SK-N-SH (cell line): Measurements from ENCODE around the gene UBAP1L. TPM values are rescaled to one million over a fixed set of nuclear protein-coding genes. Genes with fewer than 3 reads are reported as not detected.

Experiments used
- CTCF ChIA-PET: fragments of 300-600, 350-600 bp; formaldehyde crosslinking; extraction: SDS; loops from one replicate; lab custom pipeline; 2021; lab: Yijun Ruan, JAX
- POLR2A ChIA-PET: fragments of 350-600 bp; sonication (Branson Sonifier 250); formaldehyde crosslinking; extraction: SDS; loops from one replicate; lab custom pipeline; 2020; ENCODE audit warnings: antibody characterized with exemption, inconsistent platforms; lab: Yijun Ruan, JAX
- DNase-seq: peaks from one replicate; pipeline ENCODE4 v3.0.0; 2012
- H2AFZ ChIP-seq: fragments of 200-600 bp; sonication (generic); 2 replicates; pipeline ENCODE4 v1.8.1; 2016; ENCODE audit warnings: antibody characterized with exemption, mild to moderate bottlenecking, low read depth
- H3F3A ChIP-seq: fragments of 200-600 bp; sonication (generic); replicated peaks from 2 replicates; pipeline ENCODE3; 2016; ENCODE audit warnings: antibody characterized with exemption, mild to moderate bottlenecking; ENCODE audit not compliant: insufficient read depth
- H3K27ac ChIP-seq, 2 experiments: fragments of 200-500 bp in 1 of 2; fragments of 200-600 bp in 1 of 2; sonication (Bioruptor generic) in 1 of 2; sonication (generic), shearing (Covaris generic) in 1 of 2; 2 replicates each; pipeline versions ENCODE4 v1.5.1 to v1.6.1; 2014 to 2016; ENCODE audit warnings: low read depth in 2 of 2, inconsistent platforms in 1 of 2, low read length in 1 of 2, mild to moderate bottlenecking in 1 of 2, mixed read lengths in 1 of 2
- H3K27me3 ChIP-seq: fragments of 200-600 bp; sonication (generic), shearing (Covaris generic); 2 replicates; pipeline ENCODE4 v1.6.1; 2016; ENCODE audit warnings: mixed run types; ENCODE audit not compliant: insufficient read depth
- H3K36me3 ChIP-seq, 2 experiments: fragments of 200-500 bp in 1 of 2; fragments of 200-600 bp in 1 of 2; sonication (Bioruptor generic) in 1 of 2; sonication (generic) in 1 of 2; replicated peaks in 1 of 2; 2 replicates each; pipeline versions ENCODE3 to v1.5.1; 2014 to 2016; ENCODE audit warnings: low read length in 1 of 2, mild to moderate bottlenecking in 1 of 2; ENCODE audit not compliant: insufficient read depth in 2 of 2, control insufficient read depth in 1 of 2
- H3K4me1 ChIP-seq, 2 experiments: fragments of 200-500 bp in 1 of 2; fragments of 200-600 bp in 1 of 2; sonication (Bioruptor generic) in 1 of 2; sonication (generic), shearing (Covaris generic) in 1 of 2; 2 replicates each; pipeline versions ENCODE4 v1.5.1 to v1.6.1; 2014 to 2016; ENCODE audit warnings: low read depth in 1 of 2, low read length in 1 of 2, mixed run types in 1 of 2; ENCODE audit not compliant: insufficient read depth in 2 of 2, control insufficient read depth in 1 of 2
- H3K4me2 ChIP-seq: fragments of 200-600 bp; sonication (generic), shearing (Covaris generic); 2 replicates; pipeline ENCODE4 v1.6.1; 2017; ENCODE audit warnings: mixed run types
- H3K4me3 ChIP-seq, 2 experiments: fragments of 200-500 bp in 1 of 2; fragments of 200-600 bp in 1 of 2; sonication (Bioruptor generic) in 1 of 2; sonication (generic), shearing (Covaris generic) in 1 of 2; 2 replicates each; pipeline versions ENCODE4 v1.5.1 to v1.8.1; 2014 to 2016; ENCODE audit warnings: low read depth in 2 of 2, inconsistent platforms in 1 of 2, low read length in 1 of 2, mild to moderate bottlenecking in 1 of 2, mixed read lengths in 1 of 2, moderate library complexity in 1 of 2
- H3K79me2 ChIP-seq: fragments of 200-600 bp; sonication (generic); 2 replicates; pipeline ENCODE4 v1.8.1; 2017; ENCODE audit warnings: mild to moderate bottlenecking; ENCODE audit not compliant: insufficient read depth
- H3K9ac ChIP-seq: fragments of 200-600 bp; sonication (generic); 2 replicates; pipeline ENCODE4 v1.6.1; 2017; ENCODE audit warnings: mixed run types
- H3K9me2 ChIP-seq: fragments of 200-600 bp; sonication (generic); 2 replicates; pipeline ENCODE4 v1.6.1; 2017; ENCODE audit warnings: mixed run types
- H3K9me3 ChIP-seq: fragments of 200-600 bp; sonication (generic); 2 replicates; pipeline ENCODE4 v1.6.1; 2017; ENCODE audit warnings: mixed run types, mild to moderate bottlenecking, moderate library complexity
- H4K20me1 ChIP-seq: fragments of 200-600 bp; sonication (generic); 2 replicates; pipeline ENCODE4 v1.6.1; 2017; ENCODE audit warnings: mild to moderate bottlenecking, mixed run types; ENCODE audit not compliant: insufficient read depth
- CHD2 ChIP-seq: fragments of 150-350 bp; IDR thresholded peaks from 2 replicates; pipeline ENCODE4 v1.6.1; 2018; ENCODE audit warnings: low read length; ENCODE audit not compliant: partially characterized antibody
- ELF1 ChIP-seq: IDR thresholded peaks from 2 replicates; pipeline ENCODE4 v1.4.0; 2012
- FOSL2 ChIP-seq: IDR thresholded peaks from 2 replicates; pipeline ENCODE4 v1.4.0; 2012; ENCODE audit warnings: low read depth, mild to moderate bottlenecking, moderate library complexity, borderline replicate concordance
- FOXM1 ChIP-seq: IDR thresholded peaks from 2 replicates; pipeline ENCODE4 v1.4.0; 2012; ENCODE audit warnings: low read depth, mild to moderate bottlenecking
- GATA2 ChIP-seq: sonication (generic); formaldehyde crosslinking; IDR thresholded peaks from 2 replicates; pipeline ENCODE4 v1.5.0; 2020; ENCODE audit warnings: mild to moderate bottlenecking, missing genetic modification reagents
- MAX ChIP-seq: IDR thresholded peaks from 2 replicates; pipeline ENCODE4 v1.4.0; 2012; ENCODE audit warnings: low read depth
- MXI1 ChIP-seq: IDR thresholded peaks from 2 replicates; pipeline ENCODE4 v1.6.1; 2012; ENCODE audit warnings: mild to moderate bottlenecking, low read depth, low read length, improper control_type of control experiment
- NRF1 ChIP-seq: IDR thresholded peaks from 2 replicates; pipeline ENCODE4 v1.6.1; 2012; ENCODE audit warnings: low read depth, mild to moderate bottlenecking, low read length
- PBX3 ChIP-seq: IDR thresholded peaks from 2 replicates; pipeline ENCODE4; 2012
- POLR2AphosphoS5 ChIP-seq: IDR thresholded peaks from 2 replicates; pipeline ENCODE4 v1.6.1; 2012; ENCODE audit warnings: low read depth, low read length
- SIN3A ChIP-seq: IDR thresholded peaks from 2 replicates; pipeline ENCODE4 v1.6.1; 2012; ENCODE audit warnings: low read depth, mild to moderate bottlenecking, low read length, moderate library complexity, borderline replicate concordance
- TAF1 ChIP-seq: IDR thresholded peaks from 2 replicates; pipeline ENCODE4 v1.6.1; 2012; ENCODE audit warnings: low read depth, mild to moderate bottlenecking, low read length, moderate library complexity, borderline replicate concordance
- YY1 ChIP-seq: IDR thresholded peaks from 2 replicates; pipeline ENCODE4 v1.4.0; 2012; ENCODE audit warnings: low read depth, mild to moderate bottlenecking
- ZBTB33 ChIP-seq: IDR thresholded peaks from 2 replicates; pipeline ENCODE4 v1.4.0; 2012; ENCODE audit warnings: low read depth, borderline replicate concordance
- WGBS: methylation state at CpG from one replicate; pipeline ENCODE4 v1.1.6; 2017; ENCODE audit warnings: low lambda C conversion rate; 5-methylcytosine and 5-hydroxymethylcytosine counted together
- polyA plus RNA-seq, 3 experiments: library from polyadenylated mRNA; depleted of rRNA; stranded (reverse); fragments of >200 nt; gene quantifications; 2 replicates each; pipeline ENCODE4 v1.2.3, GENCODE V29; 2012
- TF ChIP-seq, protein P1 (sequence below): IDR thresholded peaks from 2 replicates; pipeline ENCODE4 v1.4.0; 2012; ENCODE audit warnings: low read depth, borderline replicate concordance

Gene UBAP1L
- polyA plus RNA-seq, 1 of the 3 experiments (the other 2 are of a cell fraction), result 1.8 TPM

DNA sequence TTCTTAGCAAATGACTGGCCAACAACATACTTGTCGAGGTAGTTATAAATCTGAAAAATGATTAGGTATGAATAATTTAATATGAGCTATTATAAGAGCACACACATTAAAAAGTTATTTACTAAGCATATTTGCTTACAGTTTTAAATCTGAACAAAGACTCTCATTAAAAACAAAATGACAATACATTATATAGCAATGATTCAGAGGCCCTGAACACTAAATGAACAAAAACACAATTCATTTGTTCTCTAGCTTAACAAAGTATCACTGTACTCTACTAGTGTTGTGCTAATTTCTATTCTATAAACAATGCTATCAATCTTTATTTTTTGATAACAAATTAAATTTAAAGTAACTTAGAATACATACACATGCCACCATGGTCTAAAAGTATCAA is 49.1 kb upstream of the UBAP1L start:
- ChIA-PET CTCF (interaction anchor here (0.6 to 1.2 kb wide), 2 partner anchors 12 to 134 kb away, joined by 3 read pairs; no protein-coding TSS in a partner anchor), POLR2A (no interaction called here)

More for the DNA sequence above, 49.1 kb upstream of the UBAP1L start:
- no peak overlapping the region for H3K9ac ChIP-seq
- no peak overlapping the region for H2AFZ ChIP-seq
- peaks cover 33 to 44% of the 10 kb centered on the region in 2 experiments for H3K36me3 ChIP-seq
- no peak for DNase-seq
- peaks cover 39% of the 10 kb centered on the region for H3K79me2 ChIP-seq
- H3K9me3 ChIP-seq, result no peaks in the 10 kb centered on the region
- no peak overlapping the region for H3K4me3 ChIP-seq
- no peak for TF ChIP-seq FOXM1
- TF ChIP-seq MXI1, result no peak
- TF ChIP-seq POLR2AphosphoS5, result no peak
- no peak for TF ChIP-seq GATA2
- no peak for TF ChIP-seq TAF1
- no peak for TF ChIP-seq MAX
- no peak for TF ChIP-seq YY1
- TF ChIP-seq FOSL2, result no peak
- TF ChIP-seq, protein P1, sequence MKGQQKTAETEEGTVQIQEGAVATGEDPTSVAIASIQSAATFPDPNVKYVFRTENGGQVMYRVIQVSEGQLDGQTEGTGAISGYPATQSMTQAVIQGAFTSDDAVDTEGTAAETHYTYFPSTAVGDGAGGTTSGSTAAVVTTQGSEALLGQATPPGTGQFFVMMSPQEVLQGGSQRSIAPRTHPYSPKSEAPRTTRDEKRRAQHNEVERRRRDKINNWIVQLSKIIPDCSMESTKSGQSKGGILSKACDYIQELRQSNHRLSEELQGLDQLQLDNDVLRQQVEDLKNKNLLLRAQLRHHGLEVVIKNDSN, result no peak
- no peak for TF ChIP-seq PBX3
- no peak for TF ChIP-seq NRF1
- no peak for TF ChIP-seq CHD2
- TF ChIP-seq SIN3A, result no peak
- no peak for TF ChIP-seq ZBTB33
- no peak for TF ChIP-seq ELF1
- no peaks in the 10 kb centered on the region for H3K9me2 ChIP-seq
- 77% methylated on average over 1 of the region's 1 CpG for WGBS
- no peaks in the 10 kb centered on the region for H4K20me1 ChIP-seq
- no peak overlapping the region for H3K4me2 ChIP-seq
- H3K4me1 ChIP-seq, result peaks cover 0 to 6% of the 10 kb centered on the region in 2 experiments; a peak in 1 of 4 replicates
- H3K27ac ChIP-seq, result no peak overlapping the region
- H3F3A ChIP-seq, result peaks cover 12% of the 10 kb centered on the region
- H3K27me3 ChIP-seq, result no peaks in the 10 kb centered on the region
